B cell (primary cell): ENCODE measurements around the gene PSMB3.

Source experiments
- EZH2 ChIP-seq: IDR thresholded peaks from 2 replicates; pipeline ENCODE4 v1.6.1; 2012; ENCODE audit warnings: borderline replicate concordance, low read depth, mild to moderate bottlenecking, moderate library complexity, low read length; ENCODE audit not compliant: insufficient read depth, poor library complexity, severe bottlenecking
- TF ChIP-seq, protein P1 (sequence below): fragments of 200-600 bp; IDR thresholded peaks from one replicate; pipeline ENCODE4 v1.8.0; 2022; ENCODE audit warnings: antibody characterized with exemption, mild to moderate bottlenecking

DNA sequence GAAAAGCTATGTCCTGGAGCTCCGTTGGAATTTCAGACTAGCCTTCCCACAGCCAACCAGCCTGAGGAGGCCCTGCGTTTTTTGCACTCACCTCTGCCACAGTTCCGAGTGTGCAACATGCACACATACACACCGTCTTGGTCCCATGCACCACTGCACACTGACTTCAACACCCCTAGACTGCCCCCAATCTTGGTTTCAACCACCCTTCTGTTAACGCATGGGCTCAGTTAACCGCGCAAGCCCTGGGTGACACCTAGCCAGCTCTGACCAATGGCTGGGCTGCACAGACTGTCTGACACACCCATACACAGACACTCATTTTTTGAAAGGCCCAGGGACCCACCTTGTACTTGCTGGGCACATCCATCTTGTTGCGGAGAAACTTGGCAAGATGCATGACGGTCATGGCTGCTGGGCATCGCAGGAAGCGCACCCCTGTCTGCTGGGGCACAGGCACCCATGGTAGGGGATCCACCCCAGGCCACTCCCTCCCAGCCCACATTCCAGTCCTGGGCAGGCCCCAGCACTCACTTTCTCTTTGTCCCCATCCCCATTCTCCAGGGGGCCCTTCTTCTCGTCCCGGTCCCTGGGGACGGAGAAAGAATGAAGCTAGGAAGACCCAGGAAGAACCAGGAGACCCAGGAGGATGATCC, 14.4 kb upstream of the PSMB3 start:
- TF ChIP-seq, protein P1, sequence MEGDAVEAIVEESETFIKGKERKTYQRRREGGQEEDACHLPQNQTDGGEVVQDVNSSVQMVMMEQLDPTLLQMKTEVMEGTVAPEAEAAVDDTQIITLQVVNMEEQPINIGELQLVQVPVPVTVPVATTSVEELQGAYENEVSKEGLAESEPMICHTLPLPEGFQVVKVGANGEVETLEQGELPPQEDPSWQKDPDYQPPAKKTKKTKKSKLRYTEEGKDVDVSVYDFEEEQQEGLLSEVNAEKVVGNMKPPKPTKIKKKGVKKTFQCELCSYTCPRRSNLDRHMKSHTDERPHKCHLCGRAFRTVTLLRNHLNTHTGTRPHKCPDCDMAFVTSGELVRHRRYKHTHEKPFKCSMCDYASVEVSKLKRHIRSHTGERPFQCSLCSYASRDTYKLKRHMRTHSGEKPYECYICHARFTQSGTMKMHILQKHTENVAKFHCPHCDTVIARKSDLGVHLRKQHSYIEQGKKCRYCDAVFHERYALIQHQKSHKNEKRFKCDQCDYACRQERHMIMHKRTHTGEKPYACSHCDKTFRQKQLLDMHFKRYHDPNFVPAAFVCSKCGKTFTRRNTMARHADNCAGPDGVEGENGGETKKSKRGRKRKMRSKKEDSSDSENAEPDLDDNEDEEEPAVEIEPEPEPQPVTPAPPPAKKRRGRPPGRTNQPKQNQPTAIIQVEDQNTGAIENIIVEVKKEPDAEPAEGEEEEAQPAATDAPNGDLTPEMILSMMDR: no peak
- TF ChIP-seq EZH2: no peak
